ENCODE results near the gene FSD1.

FSD1 gene

DNA sequence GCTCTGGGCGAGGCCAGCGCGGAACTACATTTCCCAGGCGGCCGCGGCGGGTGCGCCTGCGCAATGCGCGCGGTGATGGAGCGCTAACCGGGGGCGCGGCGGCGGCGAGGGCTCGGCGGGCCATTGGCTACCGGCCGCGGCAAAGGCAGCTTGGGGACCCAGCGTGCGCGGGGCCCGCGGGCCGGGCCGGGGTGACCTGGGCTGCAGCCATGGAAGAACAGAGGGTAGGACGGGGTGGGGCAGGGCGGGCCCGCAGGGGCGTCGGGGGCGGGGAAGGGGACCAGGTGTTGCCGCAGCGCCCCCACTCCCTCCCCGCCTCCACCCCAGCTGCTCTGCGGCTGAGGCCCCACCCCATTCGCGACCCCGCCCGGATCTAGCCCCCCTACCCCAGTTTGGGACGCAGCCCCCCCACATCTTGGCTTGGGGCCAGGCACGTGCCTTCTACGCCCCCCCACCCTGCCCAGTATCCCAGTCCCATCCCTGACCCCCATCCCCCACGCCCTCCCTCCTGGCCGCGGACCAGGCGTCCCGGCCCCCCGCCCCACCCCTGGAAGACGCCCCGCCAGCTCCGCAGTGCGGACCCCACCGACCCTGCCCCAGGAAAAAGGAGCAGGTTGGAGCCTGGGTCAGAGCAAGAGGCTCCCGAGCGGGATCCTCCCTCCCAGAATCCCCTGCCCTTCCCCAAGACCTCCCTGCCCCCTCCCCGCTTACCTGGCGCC lies at the start of gene FSD1:
TSS of gene FSD1 (plus strand) at position 61 of the 719 bp plus-strand sequence. CDS start at position 210, 149 bp downstream.
- Histone ChIP-seq H3K27me3 (ENCODE audit: insufficient read depth, low read length, poor library complexity) (no peaks in the 10 kb centered on the region), H3K79me2 (ENCODE audit: insufficient read depth, low read length) (no peaks in the 10 kb centered on the region), H2AFZ (ENCODE audit: low read depth, low read length) (peak within 1 kb of the TSS; percentile 56; the same call in 1 of the 2 replicates), H3K4me3 (ENCODE audit: low read depth in 1 of 2, low read length in 2 of 2) (peak within 1 kb of the TSS in 1 of 2 experiments; percentile 45; a peak in 2 of 4 replicates), H4K20me1 (ENCODE audit: insufficient read depth, low read length) (no peaks in the 10 kb centered on the region), H3K9ac (ENCODE audit: low read depth, low read length) (peak within 1 kb of the TSS; percentile 24), H3K4me1 (ENCODE audit: insufficient read depth, low read length) (peaks cover 23% of the 10 kb centered on the region), H3K9me3 (ENCODE audit: insufficient read depth, low read length, severe bottlenecking) (no peaks in the 10 kb centered on the region), H3K36me3 (ENCODE audit: insufficient read depth, low read length) (no peaks in the 10 kb centered on the region), H3K4me2 (ENCODE audit: insufficient read depth, low read length) (peak within 1 kb of the TSS; percentile 59), H3K27ac (ENCODE audit: low read length) (no peak within 1 kb of the TSS)
- no peak for TF ChIP-seq EZH2 (IDR thresholded peaks at IDR 0.05; ENCODE audit: borderline replicate concordance, low read depth, low read length, severe bottlenecking)
- DNase-seq = peak; percentile 67
- peak; percentile 85 for ATAC-seq (ENCODE audit: insufficient read depth, low read depth)

DNA sequence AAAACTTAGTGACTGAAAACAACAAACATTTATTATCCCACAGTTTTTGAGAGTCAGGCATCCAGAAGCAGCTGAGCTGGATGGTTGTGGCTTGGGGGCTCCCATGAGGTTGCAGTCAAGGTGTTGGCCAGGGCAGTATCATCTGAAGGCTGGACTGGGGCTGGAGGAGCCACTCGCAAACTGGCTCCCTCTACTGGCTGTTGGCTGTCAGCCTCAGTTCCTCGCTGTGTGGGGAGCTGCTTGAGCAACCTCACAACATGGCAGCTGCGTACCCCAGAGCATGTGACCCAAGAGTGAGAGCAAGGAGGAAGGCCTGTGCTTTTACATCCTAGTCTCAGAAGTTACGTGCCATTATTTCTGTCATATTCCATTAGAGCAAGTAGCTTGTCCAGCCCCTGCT lies 47.8 kb upstream of the FSD1 start:
- Histone ChIP-seq H3K36me3 (ENCODE audit: insufficient read depth, low read length) (peaks cover 78% of the 10 kb centered on the region), H2AFZ (ENCODE audit: low read depth, low read length) (no peak overlapping the region), H3K9ac (ENCODE audit: low read depth, low read length) (no peak overlapping the region), H3K27ac (ENCODE audit: low read length) (no peak overlapping the region), H3K4me3 (ENCODE audit: low read depth in 1 of 2, low read length in 2 of 2) (no peak overlapping the region), H3K4me2 (ENCODE audit: insufficient read depth, low read length) (no peak overlapping the region), H3K27me3 (ENCODE audit: insufficient read depth, low read length, poor library complexity) (no peaks in the 10 kb centered on the region), H3K4me1 (ENCODE audit: insufficient read depth, low read length) (no peaks in the 10 kb centered on the region), H4K20me1 (ENCODE audit: insufficient read depth, low read length) (no peaks in the 10 kb centered on the region), H3K9me3 (ENCODE audit: insufficient read depth, low read length, severe bottlenecking) (no peaks in the 10 kb centered on the region), H3K79me2 (ENCODE audit: insufficient read depth, low read length) (no peaks in the 10 kb centered on the region)
- no peak for DNase-seq
- TF ChIP-seq, protein P1, sequence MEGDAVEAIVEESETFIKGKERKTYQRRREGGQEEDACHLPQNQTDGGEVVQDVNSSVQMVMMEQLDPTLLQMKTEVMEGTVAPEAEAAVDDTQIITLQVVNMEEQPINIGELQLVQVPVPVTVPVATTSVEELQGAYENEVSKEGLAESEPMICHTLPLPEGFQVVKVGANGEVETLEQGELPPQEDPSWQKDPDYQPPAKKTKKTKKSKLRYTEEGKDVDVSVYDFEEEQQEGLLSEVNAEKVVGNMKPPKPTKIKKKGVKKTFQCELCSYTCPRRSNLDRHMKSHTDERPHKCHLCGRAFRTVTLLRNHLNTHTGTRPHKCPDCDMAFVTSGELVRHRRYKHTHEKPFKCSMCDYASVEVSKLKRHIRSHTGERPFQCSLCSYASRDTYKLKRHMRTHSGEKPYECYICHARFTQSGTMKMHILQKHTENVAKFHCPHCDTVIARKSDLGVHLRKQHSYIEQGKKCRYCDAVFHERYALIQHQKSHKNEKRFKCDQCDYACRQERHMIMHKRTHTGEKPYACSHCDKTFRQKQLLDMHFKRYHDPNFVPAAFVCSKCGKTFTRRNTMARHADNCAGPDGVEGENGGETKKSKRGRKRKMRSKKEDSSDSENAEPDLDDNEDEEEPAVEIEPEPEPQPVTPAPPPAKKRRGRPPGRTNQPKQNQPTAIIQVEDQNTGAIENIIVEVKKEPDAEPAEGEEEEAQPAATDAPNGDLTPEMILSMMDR (IDR thresholded peaks at IDR 0.05; ENCODE audit: borderline replicate concordance, extremely low read depth, low read length, poor library complexity, severe bottlenecking) = peak; percentile 53
- TF ChIP-seq EZH2 (IDR thresholded peaks at IDR 0.05; ENCODE audit: borderline replicate concordance, low read depth, low read length, severe bottlenecking) = no peak
- no peak for ATAC-seq (ENCODE audit: insufficient read depth, low read depth)

DNA sequence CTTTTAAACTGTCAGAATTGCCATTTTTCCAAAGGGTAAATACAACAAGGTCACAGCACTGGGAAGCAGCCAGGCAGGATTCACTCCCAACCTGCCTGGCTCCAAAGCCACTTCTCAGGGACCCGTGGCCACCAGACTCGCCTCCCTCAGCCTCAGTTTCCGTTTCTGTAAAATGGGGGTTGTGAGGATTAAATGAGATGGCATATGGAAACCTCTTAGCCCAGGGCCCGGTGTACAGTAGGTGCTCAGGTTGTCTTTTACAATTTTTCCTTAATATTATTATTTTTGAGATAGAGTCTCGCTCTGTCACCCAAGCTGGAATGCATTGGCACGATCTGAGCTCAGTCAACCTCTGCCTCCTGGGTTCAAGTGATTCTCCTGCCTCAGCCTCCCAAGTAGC lies 47.4 kb upstream of the FSD1 start:
- Histone ChIP-seq H3K79me2 (ENCODE audit: insufficient read depth, low read length) (no peaks in the 10 kb centered on the region), H3K27me3 (ENCODE audit: insufficient read depth, low read length, poor library complexity) (no peaks in the 10 kb centered on the region), H3K27ac (ENCODE audit: low read length) (no peak overlapping the region), H4K20me1 (ENCODE audit: insufficient read depth, low read length) (no peaks in the 10 kb centered on the region), H3K36me3 (ENCODE audit: insufficient read depth, low read length) (peaks cover 77% of the 10 kb centered on the region), H3K9me3 (ENCODE audit: insufficient read depth, low read length, severe bottlenecking) (no peaks in the 10 kb centered on the region), H3K4me1 (ENCODE audit: insufficient read depth, low read length) (no peaks in the 10 kb centered on the region), H3K9ac (ENCODE audit: low read depth, low read length) (no peak overlapping the region), H2AFZ (ENCODE audit: low read depth, low read length) (no peak overlapping the region), H3K4me3 (ENCODE audit: low read depth in 1 of 2, low read length in 2 of 2) (no peak overlapping the region), H3K4me2 (ENCODE audit: insufficient read depth, low read length) (no peak overlapping the region)
- no peak for TF ChIP-seq EZH2 (IDR thresholded peaks at IDR 0.05; ENCODE audit: borderline replicate concordance, low read depth, low read length, severe bottlenecking)
- TF ChIP-seq, protein P1 (IDR thresholded peaks at IDR 0.05; ENCODE audit: borderline replicate concordance, extremely low read depth, low read length, poor library complexity, severe bottlenecking) = no peak
- no peak for ATAC-seq (ENCODE audit: insufficient read depth, low read depth)
- DNase-seq = no peak

DNA sequence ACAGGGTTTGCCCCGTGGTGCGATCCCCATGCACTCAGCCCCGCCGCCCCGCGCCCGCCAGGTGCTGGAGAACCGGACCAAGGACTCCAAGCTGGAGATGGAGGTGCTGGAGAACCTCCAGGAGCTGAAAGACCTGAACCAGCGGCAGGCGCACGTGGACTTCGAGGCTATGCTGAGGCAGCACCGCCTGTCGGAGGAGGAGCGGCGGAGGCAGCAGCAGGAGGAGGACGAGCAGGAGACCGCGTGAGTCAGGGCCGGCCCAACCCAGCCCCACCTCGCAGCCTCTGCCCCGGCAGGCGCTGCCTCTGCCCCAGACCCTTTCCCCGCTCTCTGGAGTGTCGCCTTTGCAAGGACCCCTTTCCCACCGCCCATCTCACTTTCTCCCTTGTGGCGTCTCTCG lies 46.2 kb upstream of the FSD1 start:
- ATAC-seq (ENCODE audit: insufficient read depth, low read depth) (no peak), DNase-seq (no peak)

More for the DNA sequence above, 46.2 kb upstream of the FSD1 start:
- Histone ChIP-seq H3K27me3 (ENCODE audit: insufficient read depth, low read length, poor library complexity) (no peaks in the 10 kb centered on the region), H3K79me2 (ENCODE audit: insufficient read depth, low read length) (no peaks in the 10 kb centered on the region), H3K9me3 (ENCODE audit: insufficient read depth, low read length, severe bottlenecking) (no peaks in the 10 kb centered on the region), H3K4me3 (ENCODE audit: low read depth in 1 of 2, low read length in 2 of 2) (no peak overlapping the region), H3K4me1 (ENCODE audit: insufficient read depth, low read length) (no peaks in the 10 kb centered on the region), H3K27ac (ENCODE audit: low read length) (no peak overlapping the region), H3K4me2 (ENCODE audit: insufficient read depth, low read length) (no peak overlapping the region), H3K36me3 (ENCODE audit: insufficient read depth, low read length) (peaks cover 77% of the 10 kb centered on the region), H4K20me1 (ENCODE audit: insufficient read depth, low read length) (no peaks in the 10 kb centered on the region), H3K9ac (ENCODE audit: low read depth, low read length) (no peak overlapping the region), H2AFZ (ENCODE audit: low read depth, low read length) (no peak overlapping the region)
- TF ChIP-seq EZH2 (IDR thresholded peaks at IDR 0.05; ENCODE audit: borderline replicate concordance, low read depth, low read length, severe bottlenecking) = no peak
- TF ChIP-seq, protein P1 (IDR thresholded peaks at IDR 0.05; ENCODE audit: borderline replicate concordance, extremely low read depth, low read length, poor library complexity, severe bottlenecking) = no peak
